HG03571 (cell line): ENCODE data around the gene APBB1IP.
"Not testable (repeated sequence)": the region's sequence is repeated elsewhere in the genome, so short reads cannot be mapped to it uniquely, and the experiment has no call there.

Experiments
- ATAC-seq: cut with Tn5 transposase; IDR thresholded peaks from one replicate; pipeline ENCODE4 v1.9.1; 2021; ENCODE audit not compliant: unreplicated experiment

Gene APBB1IP

DNA sequence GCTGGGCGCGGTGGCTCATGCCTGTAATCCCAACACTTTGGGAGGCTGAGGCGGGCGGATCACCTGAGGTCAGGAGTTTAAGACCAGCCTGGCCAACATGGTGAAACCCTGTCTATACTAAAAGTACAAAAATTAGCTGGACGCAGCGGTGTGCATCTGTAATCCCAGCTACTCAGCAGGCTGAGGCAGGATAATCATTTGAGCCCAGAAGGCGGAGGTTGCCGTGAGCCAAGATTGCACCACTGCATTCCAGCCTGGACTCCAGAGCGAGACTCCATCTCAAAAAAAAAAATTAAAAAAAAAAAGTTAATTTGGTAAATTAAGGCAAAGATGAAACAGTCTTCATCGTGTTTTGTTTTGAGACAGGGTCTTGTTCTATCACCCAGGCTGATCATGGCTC, 66.3 kb downstream of the APBB1IP start:
- ATAC-seq, result not testable (repeated sequence)

DNA sequence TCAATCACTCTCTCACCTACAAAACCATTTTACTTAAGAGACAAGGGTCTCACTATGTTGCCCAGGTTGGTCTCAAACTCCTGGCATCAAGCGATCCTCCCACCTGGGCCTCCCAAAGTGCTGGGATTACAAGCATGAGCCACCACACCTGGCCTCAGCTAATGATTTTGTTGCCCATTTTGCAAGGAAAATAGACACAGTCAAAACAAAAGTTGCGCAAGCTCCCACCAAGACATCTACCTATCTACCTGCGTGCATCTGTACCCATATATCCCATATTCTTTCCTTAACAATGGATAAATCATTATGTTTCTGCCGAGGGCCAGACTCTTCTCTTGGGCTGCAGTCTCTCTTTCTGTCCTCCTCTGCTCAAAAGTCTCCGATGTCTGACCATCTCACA, 67.3 kb downstream of the APBB1IP start:
- no peak for ATAC-seq

DNA sequence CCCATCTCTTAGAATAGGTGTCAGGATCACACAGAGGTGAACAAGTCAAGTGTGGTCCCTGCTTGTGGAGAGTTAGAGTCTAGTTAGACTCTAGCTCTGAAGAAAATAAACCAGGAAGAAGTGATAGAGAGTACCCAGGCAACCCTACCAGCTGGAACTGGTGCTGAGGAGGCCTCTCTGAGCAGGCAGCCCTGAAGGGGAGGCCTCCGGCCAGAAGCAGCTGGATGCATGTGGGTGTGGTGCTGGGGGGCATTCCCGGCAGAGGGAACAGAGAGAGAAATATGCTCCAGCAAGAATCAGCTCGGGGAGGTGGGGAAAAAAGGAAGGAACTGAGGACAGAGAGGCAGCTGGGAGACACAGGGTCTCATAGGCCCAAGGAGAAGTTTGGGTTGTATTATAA, 68.6 kb downstream of the APBB1IP start:
- no peak for ATAC-seq

DNA sequence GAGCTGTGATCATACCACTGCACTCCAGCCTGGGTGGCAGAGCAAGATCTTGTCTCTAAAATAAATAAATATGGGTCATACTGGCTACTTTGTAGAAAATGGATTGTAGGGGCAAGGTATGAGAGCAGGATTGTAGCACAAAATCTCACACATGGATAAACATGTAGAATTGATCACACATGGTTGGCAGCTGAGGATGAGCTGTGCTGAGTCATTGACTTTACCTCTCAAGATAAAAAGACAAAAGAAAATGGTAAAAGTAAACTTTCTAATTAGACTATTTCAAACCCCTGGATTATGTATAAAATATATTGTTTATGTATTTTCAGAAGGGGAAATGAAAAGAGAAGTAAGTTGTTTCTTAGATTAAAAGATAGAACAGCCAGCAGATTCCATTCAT, 69.3 kb downstream of the APBB1IP start:
- ATAC-seq, result no peak

DNA sequence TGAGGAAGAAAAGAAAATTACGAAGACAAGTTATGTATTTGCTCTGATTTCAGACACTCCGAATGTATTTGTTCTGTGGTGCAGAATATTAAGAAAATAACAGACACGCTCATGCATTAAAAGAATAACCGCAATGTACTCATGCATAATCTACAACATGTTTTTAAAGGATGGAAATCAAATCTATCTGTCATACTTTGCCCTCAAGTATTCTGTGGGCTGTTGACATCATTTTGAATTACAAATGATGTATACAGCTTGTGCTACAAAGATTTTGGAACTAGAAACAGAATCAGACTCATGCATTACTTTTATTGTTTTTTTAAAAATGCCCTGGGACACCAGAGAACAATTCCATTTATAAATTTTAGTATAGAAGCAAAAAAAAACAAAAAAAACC, 69.9 kb downstream of the APBB1IP start:
- ATAC-seq, result no peak

DNA sequence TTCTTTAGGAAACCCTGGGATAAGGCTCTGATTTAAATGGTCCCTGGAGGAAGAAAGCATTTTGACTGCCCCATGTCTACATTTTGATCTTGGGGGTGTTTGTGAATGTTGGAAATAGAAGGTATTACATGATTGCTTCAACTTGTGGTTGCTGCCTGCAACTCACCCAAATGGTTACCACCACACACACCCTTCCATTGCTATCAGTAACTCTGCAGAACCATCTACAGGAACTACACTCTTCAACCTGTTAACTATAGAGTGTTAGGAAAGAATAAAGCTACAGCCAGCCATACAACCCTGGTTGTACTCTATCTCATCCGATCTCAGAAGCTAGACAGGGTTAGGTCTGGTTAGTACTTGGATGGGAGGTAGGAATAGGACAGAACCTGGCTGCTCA, 71.2 kb downstream of the APBB1IP start:
- ATAC-seq, result no peak

DNA sequence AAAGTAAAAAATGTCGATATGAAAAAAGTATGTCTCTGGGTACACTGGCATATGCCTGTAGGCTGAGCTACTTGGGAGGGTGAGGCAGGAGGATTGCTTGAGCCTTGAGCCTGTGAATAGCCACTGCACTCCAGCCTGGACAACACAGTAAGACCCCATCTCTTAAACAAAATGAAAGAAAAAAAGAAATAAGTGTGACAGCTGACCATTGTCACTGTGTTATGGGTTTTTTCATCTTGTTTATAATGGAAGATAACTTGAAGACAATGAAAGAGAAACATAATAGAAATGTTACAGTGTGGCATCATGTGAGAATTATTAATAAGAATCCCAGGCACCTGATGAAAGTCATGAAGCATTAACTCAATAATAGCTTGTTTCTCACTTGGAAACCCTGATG, 75.0 kb downstream of the APBB1IP start:
- no peak for ATAC-seq

DNA sequence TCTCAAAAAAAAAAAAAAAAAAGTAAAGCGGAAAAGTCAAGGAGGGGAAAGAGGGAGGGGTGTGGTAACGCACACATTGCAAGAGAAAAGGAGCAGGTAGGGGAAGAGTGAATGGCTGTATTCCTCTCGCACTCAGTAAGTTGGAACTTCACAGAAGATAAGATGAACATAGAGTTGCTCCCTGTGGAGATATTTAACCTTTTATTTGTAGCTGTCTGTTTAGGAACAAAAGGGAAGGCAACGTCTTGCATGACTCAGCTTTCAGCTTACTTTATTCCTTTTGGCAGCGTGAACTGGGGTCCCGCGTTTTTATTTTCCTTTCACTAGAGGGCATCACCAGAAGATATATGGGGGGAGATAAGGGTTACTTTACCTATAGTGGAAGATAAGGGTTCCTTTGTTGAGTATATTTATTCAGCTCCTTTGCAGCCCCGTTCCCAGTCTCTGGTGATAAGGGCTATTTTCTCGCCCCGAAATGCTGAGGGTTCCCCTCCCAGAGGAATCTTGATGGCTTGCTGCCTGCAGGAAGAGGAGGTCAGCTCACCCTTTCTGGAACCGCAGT, 78.5 kb downstream of the APBB1IP start:
- ATAC-seq, result no peak

DNA sequence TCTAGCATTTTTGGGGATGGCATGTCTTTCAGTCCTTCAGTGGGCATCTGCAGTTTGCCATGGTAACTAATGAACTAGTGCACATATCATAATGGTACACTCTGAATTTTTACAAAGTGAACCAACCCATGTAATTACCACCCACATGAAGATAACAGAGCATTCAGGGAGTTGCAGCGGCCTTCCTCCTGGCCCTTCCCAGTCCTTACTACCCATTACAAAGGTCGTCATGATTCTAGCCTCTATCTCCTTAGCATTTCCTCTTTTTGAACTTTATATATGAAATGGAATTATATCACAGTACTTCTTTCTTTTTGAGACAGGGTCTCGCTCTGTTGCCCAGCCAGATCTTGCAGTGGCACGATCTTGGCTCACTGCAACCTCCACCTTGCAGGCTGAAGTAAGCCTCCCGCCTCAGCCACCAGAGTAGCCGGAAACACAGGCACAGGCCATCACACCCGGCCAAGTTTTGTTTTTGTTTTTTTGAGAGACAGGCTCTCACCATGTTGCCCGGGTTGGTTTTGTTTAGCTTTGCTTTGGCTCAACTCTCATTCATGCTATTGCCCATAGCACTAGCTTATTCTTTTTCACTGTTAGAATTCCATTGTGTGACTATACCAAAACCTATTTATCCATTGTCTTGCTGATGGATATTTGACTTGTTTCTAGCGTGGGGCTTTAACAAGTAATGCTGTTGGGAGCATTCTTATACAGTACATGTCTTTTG, 79.2 kb downstream of the APBB1IP start:
- ATAC-seq, result no peak

DNA sequence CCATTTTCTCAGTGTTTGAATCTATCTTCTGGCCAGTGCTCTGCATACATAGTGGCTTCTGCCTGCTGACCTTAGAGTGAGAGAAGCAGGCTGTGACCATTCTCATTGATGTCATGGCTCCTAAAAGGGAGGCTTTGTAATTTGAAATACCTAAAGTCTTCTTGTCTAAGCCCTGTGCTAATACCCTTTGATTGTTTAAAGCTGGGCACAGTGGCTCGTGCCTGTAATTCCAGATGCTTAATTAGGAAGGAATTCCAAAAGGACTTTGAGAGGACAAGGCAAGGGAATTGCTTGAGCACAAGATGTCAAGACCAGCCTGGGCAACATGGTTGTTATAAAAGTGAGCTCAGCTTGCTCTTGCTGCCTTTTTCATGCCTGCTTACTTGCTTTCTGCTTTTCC, 81.7 kb downstream of the APBB1IP start:
- ATAC-seq, result no peak

DNA sequence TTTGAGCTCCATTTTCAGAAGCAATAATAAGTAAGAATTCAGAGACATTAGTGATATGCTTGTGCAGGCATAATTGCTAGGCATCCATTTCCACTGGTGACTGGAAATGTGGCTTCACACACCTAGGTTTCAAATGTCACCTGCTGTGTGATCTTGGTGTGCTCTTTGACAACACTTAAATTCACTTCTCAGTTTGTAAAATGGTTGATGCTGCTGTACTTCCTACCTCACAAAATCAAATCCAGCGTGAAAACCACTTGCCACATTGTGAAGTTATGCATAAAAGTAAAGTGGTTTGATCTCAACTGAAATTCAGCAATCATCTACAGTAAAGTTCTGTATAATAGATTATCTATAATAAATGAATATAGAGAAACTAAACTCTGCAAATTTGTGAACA, 82.4 kb downstream of the APBB1IP start:
- ATAC-seq, result no peak

DNA sequence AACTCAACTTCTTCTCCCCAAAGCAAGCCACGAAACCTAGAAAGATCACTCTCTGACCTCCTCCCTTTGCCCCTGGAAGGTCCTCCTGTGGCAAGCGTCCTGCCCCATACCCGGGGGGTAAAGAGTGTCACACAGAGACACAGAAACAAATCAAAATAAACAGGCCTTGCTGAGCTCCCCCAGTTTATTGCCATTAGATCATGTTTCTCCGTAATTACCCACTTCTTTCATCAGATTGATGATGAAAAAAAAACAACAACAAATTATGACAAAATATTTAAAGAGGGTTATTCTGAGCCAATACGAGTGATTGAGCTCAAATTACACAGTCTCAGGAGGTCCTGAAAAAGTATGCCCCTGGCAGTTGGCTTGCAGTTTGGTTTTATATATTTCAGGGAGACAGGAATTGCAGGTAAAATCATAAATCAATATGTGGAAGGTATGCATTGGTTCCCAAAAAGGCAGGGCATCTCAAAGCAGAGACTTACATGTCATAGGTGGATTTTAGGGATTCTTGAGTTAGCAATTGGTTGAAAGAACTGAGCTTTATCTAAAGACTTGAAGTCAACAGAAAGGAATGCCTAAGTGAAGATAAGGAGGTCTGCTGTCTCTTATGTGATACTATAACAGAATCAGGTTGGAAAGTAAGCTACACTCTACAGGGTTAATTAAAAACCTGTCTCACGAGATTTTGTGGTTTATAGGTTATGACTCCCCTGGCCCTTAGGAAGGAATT, 86.2 kb downstream of the APBB1IP start:
- ATAC-seq, result no peak

DNA sequence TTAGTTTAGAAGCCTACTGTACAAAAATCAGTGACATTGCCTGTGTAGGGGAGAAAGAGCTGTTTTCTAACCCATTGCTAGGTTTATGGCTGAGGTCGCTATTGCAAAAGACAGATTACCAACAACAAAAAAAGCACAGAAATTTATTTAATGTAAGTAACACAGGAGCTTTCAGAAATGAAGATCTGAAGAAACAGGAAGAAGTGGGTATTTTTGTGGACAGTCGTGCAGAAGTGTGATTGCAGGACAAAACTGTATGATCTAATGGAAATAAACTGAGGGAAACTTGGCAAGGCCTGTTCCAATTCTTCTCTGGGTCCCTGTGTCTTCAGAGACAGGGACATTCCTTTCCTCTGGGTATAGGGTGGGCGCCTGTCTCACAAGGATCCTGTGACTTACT, 87.4 kb downstream of the APBB1IP start:
- no peak for ATAC-seq

DNA sequence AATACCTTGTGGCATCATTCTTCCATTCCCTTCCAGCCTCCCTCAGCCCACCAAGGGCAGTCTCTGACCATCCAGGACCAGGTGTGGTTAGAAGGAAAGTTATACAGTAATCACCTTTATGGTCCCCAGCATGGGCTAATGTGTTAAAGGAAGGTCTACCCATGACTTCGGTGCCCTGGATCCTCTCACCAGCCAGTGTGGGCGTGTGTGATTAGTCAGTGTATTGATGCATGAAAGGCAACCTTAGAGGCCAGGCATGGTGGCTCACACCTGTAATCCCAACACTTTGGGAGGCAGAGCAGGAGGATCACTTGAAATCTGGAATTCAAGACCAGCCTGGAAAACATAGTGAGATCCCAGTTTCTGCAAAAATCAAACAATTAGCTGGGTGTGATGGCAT, 88.9 kb downstream of the APBB1IP start:
- no peak for ATAC-seq

DNA sequence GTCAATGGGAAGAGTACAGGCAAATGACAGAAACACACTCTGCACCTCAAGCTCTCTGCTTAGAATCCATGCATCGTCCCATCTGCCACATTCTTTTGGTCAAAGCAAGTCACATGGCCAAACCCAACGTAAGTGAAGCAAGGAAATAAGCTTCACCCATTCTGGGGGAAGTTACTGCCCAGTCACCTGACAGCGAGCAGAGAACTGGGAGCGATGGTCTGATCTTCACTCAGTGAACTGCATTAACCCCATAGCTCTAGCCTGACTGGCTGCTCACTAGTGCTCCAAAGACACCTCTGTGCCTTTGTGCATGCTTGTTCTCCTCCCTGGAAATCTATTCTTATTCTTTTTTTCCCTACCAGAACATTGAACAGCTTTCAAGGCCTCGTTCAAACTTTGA, 89.9 kb downstream of the APBB1IP start:
- ATAC-seq, result no peak

DNA sequence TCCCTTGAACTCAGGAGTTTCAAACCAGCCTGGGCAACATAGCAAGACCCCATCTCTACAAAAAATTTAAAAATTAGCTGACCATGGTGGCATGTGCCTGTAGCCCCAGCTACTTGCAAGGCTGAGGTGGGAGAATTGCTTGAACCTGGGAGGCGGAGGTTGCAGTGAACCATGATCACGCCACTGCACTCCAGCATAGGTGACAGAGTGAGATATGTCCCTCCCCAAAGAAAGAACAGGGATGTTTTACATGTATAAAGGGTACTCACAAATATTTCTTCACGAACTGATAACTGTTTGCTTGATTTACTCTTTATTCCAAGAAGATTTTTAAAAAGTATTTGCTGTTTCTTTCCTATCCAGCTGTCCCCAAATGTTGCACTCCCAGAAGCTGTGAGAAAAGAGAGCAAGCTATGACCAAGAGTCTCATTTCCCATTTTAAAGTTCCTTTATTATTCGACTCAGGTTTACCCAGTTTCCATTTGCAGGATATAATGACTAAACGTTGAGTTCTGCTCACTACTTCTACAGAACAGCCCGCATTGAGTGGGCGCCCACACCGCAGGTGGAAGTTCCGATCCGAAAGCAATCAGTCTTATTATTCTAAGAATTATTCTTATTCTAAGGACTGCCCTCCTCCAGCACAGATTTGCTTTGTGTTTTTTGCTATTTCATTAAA, 90.7 kb downstream of the APBB1IP start:
- peak; percentile 65 for ATAC-seq

DNA sequence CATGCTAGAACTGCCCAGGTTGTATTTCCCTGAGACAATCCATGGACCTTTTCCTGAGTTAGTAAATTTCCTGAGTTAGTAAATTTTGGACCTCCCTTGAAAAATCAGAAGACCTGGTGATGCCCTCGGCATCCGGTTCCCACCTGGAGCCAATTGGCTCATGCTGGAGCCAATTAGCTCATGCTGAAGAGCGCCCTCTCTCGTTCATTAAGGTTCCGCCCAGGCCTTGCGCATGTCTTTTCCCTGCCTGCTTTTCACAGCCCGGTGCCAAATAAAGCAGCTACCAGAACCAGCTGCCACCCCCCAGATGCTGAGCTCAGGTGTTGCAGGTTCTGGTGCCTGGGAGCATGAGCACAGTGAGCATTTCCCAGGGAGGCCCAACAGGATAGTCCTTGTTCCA, 96.2 kb downstream of the APBB1IP start:
- ATAC-seq, result no peak

DNA sequence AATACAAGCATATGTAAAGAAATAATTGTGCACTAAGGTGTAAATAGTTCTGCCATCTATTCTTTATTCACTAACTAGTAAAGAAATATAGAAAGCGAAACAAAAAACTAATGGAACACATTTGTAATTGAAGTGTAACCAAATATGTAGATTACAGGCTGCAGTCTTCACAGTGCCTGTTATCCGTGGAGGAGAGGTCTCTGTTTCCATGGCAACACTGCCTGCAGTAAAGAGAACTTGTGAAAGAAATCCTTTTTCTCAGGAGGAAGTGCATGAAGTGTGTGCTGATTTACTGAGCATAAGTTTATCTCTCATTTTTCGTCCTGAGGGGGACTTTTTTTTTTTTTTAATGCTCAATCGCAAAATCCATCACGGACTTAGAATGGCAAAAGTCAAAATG, 102.5 kb downstream of the APBB1IP start:
- ATAC-seq, result no peak

DNA sequence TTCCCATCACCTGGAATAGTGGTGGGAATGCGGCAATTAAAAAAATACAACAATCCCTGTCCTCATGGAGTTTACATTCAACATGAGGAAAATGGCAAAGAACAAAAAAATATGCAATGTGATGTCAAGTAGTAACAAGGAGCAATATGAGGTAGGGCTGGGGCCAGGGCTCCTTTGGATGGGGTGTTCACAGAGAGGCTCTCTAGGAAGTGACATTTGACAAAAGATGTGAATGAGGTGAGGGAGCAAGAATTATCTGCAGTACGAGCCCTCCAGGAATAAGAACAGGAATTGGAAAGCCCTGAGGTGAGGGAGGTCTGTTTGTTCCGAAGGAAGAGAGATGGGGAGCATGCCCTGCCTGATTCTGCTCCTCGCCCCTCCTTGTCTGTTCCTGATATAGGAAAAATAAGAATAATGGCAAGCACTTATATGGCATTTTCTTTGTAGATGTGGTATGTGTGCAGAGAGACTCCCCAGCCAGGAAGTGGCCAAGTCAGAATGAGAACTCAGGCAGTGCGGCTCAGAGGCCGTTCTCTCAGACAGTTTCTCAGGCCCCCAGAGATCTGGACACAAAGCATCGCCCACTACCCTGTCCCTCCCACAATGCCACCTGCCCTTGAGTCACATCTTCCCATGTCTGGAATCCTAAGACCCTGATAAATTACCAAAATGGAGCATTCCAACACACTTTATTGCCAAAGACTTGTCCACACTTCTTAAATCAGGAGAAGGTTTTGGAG, 105.6 kb downstream of the APBB1IP start:
- peak; percentile 86 for ATAC-seq

DNA sequence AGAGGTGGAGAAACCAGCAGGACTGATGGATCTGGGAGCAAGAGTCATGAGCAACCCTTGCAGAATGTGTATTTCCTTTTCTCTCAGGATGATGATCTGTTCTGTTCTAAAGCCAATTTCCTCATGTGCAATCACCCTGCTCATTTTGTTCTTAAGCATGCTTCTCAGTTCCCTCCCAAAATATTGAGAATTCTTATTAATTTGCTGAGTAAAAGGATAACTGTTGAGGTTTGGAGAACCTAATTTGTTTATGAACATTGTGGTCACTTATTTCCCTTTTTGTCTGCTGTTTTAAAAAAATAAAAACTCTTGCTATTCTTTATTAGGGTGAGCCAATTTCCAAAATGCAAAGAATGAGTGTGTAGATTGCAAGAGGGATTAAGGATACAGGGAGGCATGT, 106.8 kb downstream of the APBB1IP start:
- no peak for ATAC-seq
